Upper lobe of right lung (tissue), 1 donor: ENCODE data around the gene SESTD1. TPM values are rescaled to one million over a fixed set of nuclear protein-coding genes. Genes with fewer than 3 reads are reported as not detected.

ENCODE experiments used
- ATAC-seq: fragments of 200-7000 bp; cut with Tn5 transposase; one replicate; pipeline ENCODE4 v1.9.1; 2020; ENCODE audit warnings: mild to moderate bottlenecking, moderate library complexity
- DNase-seq: peaks from one replicate; pipeline ENCODE4 v3.0.0-alpha.2; 2020
- H3K27ac ChIP-seq: fragments of 200-600 bp; one replicate; pipeline ENCODE4 v1.8.0; 2022
- H3K27me3 ChIP-seq: fragments of 200-600 bp; one replicate; pipeline ENCODE4 v1.8.0; 2022; ENCODE audit warnings: mild to moderate bottlenecking
- H3K36me3 ChIP-seq: fragments of 200-600 bp; one replicate; pipeline ENCODE4 v1.8.0; 2022
- H3K4me1 ChIP-seq: fragments of 200-600 bp; one replicate; pipeline ENCODE4 v1.8.0; 2022
- H3K4me3 ChIP-seq: fragments of 200-600 bp; one replicate; pipeline ENCODE4 v1.8.0; 2022; ENCODE audit warnings: mild to moderate bottlenecking
- H3K9me3 ChIP-seq: fragments of 200-600 bp; one replicate; pipeline ENCODE4 v1.8.0; 2022
- intact Hi-C: fragments of 100-400 bp; cut with DNase I; formaldehyde crosslinking; loops from one replicate; pipeline ENCODE4 v1.11.0; 2022
- total RNA-seq: library from RNA; stranded (reverse); fragmentation: NEBNext Ultra II Directional; extraction: Animal tissue kit (Norgen Biotek cat#: 25700); gene quantifications from one replicate; pipeline ENCODE4 v1.2.1, GENCODE V29; 2021
- TF ChIP-seq, protein P1 (sequence below): fragments of 200-600 bp; IDR thresholded peaks from one replicate; pipeline ENCODE4 v1.8.0; 2022; ENCODE audit warnings: antibody characterized with exemption
- donor health status: DM: no; HTN: yes; CAD: no; lungs with severe emphysema.

The SESTD1 gene
- total RNA-seq, 1 donor from 2014 or later = 107 TPM

DNA sequence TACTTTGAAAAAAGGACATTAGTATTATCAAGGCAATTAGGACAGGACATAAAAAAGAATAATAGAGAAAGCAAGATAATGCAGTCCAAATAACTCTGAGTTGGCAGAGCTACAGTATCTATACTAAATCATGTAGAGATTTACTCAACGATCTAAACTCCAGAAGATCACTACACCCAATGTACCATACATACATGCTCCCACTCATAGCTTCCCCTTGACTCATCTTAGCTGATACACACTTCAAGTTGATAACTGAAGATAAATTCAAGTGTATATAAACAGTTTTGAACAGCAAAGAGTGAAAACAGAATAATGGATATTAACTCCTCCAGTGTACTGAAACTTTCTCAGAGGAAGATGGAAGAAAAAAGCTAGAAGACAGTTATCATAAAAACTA lies 78.5 kb downstream of the SESTD1 start:
- no peak for ATAC-seq
- intact Hi-C loops = no loop called here
- Histone ChIP-seq H3K4me1 (no peaks in the 10 kb centered on the region), H3K36me3 (no peaks in the 10 kb centered on the region), H3K4me3 (no peak overlapping the region), H3K9me3 (no peaks in the 10 kb centered on the region), H3K27me3 (no peaks in the 10 kb centered on the region), H3K27ac (no peak overlapping the region)
- TF ChIP-seq, protein P1, sequence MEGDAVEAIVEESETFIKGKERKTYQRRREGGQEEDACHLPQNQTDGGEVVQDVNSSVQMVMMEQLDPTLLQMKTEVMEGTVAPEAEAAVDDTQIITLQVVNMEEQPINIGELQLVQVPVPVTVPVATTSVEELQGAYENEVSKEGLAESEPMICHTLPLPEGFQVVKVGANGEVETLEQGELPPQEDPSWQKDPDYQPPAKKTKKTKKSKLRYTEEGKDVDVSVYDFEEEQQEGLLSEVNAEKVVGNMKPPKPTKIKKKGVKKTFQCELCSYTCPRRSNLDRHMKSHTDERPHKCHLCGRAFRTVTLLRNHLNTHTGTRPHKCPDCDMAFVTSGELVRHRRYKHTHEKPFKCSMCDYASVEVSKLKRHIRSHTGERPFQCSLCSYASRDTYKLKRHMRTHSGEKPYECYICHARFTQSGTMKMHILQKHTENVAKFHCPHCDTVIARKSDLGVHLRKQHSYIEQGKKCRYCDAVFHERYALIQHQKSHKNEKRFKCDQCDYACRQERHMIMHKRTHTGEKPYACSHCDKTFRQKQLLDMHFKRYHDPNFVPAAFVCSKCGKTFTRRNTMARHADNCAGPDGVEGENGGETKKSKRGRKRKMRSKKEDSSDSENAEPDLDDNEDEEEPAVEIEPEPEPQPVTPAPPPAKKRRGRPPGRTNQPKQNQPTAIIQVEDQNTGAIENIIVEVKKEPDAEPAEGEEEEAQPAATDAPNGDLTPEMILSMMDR = no peak
- no peak for DNase-seq

DNA sequence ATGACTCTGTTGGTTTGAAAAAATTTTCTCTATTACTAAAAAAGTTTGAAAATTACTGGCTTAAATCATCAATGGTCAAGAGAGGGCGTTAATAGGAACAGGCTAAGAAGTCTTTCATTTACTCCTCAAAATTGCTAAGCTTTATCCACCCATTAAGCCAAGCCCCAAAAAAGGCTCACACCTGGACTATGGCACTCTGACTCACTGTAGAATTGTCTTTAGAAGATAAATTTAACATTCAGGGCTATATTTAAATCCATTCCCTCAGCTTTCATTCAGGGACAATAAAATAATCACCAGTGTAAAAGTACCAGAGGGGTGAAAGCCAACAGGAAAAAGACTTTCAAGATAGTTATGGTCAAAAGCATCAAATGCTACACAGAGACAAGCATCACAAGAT lies 80.0 kb downstream of the SESTD1 start:
- TF ChIP-seq, protein P1 = no peak
- Histone ChIP-seq H3K36me3 (no peaks in the 10 kb centered on the region), H3K27ac (no peak overlapping the region), H3K4me3 (no peak overlapping the region), H3K27me3 (no peaks in the 10 kb centered on the region), H3K4me1 (no peaks in the 10 kb centered on the region), H3K9me3 (no peaks in the 10 kb centered on the region)
- DNase-seq (no peak), ATAC-seq (no peak)
- intact Hi-C loops = no loop called here

DNA sequence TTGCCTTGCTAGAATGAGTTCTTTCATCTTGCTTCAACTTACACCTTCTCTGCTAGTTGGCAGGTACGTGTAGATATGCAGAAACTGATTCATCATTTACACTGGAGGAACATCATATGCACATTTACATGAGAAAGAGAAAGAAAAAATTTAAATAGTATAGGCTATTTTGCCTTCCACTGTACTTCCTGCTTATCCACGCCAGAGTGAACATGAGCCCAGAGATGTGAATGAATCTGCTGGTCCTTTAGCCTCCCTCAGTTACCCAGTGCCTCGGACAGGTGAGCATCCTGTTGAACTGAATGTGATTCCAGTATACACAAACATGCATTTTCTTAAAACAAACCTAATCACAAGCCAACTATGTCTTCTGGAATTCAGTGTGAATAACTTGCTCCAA lies 83.6 kb downstream of the SESTD1 start:
- no peak for ATAC-seq
- Histone ChIP-seq H3K36me3 (peaks cover 4% of the 10 kb centered on the region), H3K9me3 (no peaks in the 10 kb centered on the region), H3K27ac (no peak overlapping the region), H3K4me3 (no peak overlapping the region), H3K27me3 (no peaks in the 10 kb centered on the region), H3K4me1 (no peaks in the 10 kb centered on the region)
- TF ChIP-seq, protein P1 = no peak
- no peak for DNase-seq
- intact Hi-C loops = no loop called here

DNA sequence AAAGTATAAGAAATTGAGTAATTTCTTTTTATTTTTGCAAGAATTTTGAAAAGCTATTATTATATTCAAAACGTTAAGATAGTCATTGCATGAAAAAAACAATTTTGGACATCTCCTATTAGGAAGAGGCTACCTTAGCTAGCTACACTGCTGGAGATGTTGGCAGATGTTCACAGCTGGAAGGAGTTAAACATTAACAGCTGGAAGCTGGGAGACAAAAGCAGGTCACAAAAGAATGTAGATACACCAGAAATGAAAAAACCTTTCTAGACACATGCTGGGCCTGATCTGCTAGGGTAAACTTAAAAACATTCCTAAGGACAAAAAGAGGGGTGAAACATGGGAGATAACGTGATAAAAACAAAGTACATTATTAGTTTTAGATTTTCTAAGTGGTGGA lies 84.4 kb downstream of the SESTD1 start:
- TF ChIP-seq, protein P1 = no peak
- ATAC-seq = no peak

DNA sequence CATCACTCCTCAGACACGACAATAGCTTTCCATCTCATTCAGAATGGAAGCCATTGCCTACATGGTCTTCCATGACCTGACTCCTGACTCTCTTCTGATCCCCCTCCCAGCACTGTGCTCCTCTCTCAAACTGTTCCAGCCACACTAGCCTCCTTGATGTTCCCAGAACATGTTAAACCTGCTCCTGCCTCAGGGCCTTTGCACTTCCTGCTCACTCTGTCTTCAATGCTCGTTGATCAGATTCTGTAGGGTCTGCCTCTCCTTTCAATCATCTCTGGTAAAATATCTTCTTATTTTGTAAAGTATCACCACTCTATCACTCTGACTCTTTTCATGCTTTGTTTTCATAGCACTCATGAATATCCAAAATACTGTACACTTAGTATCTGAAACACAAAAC lies 84.9 kb downstream of the SESTD1 start:
- H3K9me3 ChIP-seq = no peaks in the 10 kb centered on the region
- H3K27me3 ChIP-seq = no peaks in the 10 kb centered on the region
- H3K36me3 ChIP-seq = peaks cover 12% of the 10 kb centered on the region
- intact Hi-C loops = no loop called here
- H3K4me1 ChIP-seq = no peaks in the 10 kb centered on the region
- TF ChIP-seq, protein P1 = no peak
- no peak overlapping the region for H3K27ac ChIP-seq
- no peak for ATAC-seq
- no peak overlapping the region for H3K4me3 ChIP-seq
- DNase-seq = no peak

More for the DNA sequence above, 84.4 kb downstream of the SESTD1 start:
- H3K4me1 ChIP-seq = no peaks in the 10 kb centered on the region
- DNase-seq = no peak
- H3K9me3 ChIP-seq = no peaks in the 10 kb centered on the region
- no peaks in the 10 kb centered on the region for H3K27me3 ChIP-seq
- H3K27ac ChIP-seq = no peak overlapping the region
- no peak overlapping the region for H3K4me3 ChIP-seq
- intact Hi-C loops = no loop called here
- peaks cover 11% of the 10 kb centered on the region for H3K36me3 ChIP-seq

DNA sequence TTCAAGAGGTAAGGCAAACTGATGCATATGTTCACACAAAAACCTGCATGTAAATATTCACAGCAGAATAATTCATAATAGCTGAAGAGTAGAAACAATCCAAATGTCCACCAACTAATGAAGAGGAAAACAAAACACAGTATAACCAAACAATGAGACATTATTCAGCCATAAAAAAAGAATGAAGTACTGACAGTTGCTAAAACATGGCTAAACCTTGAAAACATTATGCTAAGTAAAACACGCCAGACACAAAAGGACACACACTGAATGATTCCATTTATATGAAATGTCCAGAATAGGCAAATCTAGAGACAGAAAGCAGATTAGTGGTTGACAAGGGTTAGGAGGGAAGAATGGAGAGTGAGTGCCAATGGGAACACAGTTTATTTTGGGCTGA lies 86.9 kb downstream of the SESTD1 start:
- H3K27me3 ChIP-seq = no peaks in the 10 kb centered on the region
- intact Hi-C loops = no loop called here
- H3K9me3 ChIP-seq = no peaks in the 10 kb centered on the region
- no peaks in the 10 kb centered on the region for H3K4me1 ChIP-seq
- no peak overlapping the region for H3K4me3 ChIP-seq
- ATAC-seq (no peak), DNase-seq (no peak)
- no peak overlapping the region for H3K27ac ChIP-seq
- TF ChIP-seq, protein P1 = no peak
- peaks cover 24% of the 10 kb centered on the region for H3K36me3 ChIP-seq
